Measurements from ENCODE around the gene LIX1. TPM values are rescaled to one million over a fixed set of nuclear protein-coding genes. Genes with fewer than 3 reads are reported as not detected.

The LIX1 gene
- total RNA-seq, 1 donor from 2014 or later, result not detected

- intact Hi-C loops (cut with micrococcal nuclease), result loop anchor here (5.0 kb wide), 1 partner anchor 391 kb away; no protein-coding TSS in a partner anchor
Measured at GRCh38 chr5:97143704-97144103, 1.3 kb upstream of the LIX1 start.

DNA sequence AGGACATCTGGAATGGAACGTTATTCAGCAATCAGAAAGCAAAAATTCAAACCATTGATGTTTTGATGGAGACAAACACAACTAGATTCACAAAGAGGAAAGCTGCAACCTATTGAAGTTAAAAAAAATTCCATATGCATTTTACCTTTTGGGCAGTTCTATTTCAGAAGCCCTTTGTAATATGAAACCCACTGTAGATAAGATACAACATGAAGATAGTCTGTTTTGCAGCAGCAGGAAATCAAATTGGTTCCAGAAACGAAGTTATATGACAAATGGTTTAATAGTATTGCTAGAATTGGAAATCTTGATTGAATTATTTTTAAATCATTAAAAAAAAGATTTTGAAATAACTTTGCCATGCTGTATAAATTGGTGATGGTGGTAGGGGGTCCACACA is 872 bp downstream of the LIX1 start:
- intact Hi-C loops (cut with micrococcal nuclease), result loop anchor here (5.0 kb wide), 1 partner anchor 389 kb away; no protein-coding TSS in a partner anchor

GRCh38 chr5:97141031-97141430 is 1.4 kb downstream of the LIX1 start:
- intact Hi-C loops (cut with micrococcal nuclease), result loop anchor here (5.0 kb wide), 1 partner anchor 389 kb away; no protein-coding TSS in a partner anchor

DNA sequence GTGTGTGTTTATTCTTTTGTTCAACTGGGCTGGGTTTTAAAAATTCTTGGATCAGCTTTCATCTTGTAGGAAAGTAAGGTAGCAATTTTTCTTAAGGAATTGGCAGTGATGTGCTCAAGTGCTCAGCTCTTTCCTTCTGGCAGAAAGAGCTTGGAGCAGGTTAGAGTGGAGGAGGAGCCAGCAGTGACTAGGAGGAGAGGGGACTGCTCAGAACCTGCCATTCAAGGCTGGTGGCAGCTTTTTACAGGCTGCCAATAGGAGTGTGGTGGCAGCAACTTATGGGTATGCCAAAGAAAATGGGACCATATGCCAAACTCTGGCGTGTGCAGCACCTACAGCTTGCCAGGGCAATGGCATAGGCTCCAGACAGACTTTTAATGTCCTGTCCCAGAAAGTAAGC is 2.2 kb downstream of the LIX1 start:
- intact Hi-C loops (cut with micrococcal nuclease), result loop anchor here (5.0 kb wide), 1 partner anchor 388 kb away; no protein-coding TSS in a partner anchor

DNA sequence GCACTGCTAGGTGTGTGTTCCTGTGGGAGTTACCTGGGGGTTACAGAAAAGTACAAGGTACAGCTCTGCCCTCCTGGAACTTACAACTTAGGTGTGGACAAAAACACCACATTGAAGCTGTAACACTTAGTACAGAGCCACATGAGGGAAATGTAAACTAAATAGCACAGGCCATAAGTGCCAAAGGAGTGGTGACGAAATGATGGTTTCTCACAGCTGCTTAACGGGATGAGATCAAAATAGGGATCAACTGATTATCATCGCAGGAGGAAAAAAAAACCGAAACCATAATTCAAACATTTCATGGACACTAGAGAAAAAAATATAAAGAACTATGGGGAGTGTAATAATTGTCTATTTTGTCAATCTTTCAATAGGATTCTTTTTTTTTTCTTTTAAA is 5.9 kb downstream of the LIX1 start:
- intact Hi-C loops (cut with micrococcal nuclease), result loop anchor here (5.0 kb wide), 1 partner anchor 39 kb away; no protein-coding TSS in a partner anchor

- intact Hi-C loops (cut with micrococcal nuclease), result loop anchor here (5.0 kb wide), 1 partner anchor 39 kb away; no protein-coding TSS in a partner anchor
Measured at GRCh38 chr5:97135868-97136267, 6.5 kb downstream of the LIX1 start.

DNA sequence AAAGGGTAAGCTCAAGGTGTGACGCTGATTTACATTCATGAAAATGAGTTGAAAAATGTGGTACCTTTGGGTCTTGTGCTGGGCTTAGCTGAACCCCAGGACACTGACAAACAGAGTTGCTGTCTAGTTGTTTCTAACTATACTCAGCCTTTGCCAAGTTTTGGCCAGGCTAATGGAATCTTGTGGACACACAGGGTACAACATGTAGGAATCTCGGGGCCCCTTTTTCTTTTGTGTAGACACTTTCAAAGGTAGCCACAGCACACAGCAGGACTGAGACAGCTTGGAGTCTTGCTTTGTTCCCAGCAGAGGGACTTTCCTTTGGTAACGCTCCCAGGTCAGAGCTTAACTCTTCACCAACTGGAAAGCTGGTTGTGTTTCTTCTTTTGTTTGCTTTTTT is 7.8 kb downstream of the LIX1 start:
- intact Hi-C loops (cut with micrococcal nuclease), result loop anchor here (5.0 kb wide), 1 partner anchor 37 kb away; no protein-coding TSS in a partner anchor

DNA sequence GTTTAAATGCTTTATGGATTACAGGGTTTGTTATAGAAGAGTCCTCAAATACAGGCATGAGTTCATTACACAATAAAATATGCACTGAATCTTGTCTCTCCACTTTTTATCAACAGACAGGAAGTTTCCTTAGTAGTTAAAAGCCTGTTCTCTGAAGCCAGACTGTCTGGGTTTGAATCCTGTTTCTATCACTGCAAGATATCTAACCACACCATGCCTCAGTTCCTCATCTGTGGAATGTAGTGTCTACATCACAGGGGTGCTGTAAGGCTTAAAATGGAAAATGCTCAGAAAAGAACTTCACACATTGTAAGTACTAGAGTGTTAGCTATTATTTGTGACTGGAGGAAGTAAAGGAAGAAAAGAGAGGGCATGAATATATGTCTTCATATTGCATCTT is 9.3 kb downstream of the LIX1 start:
- intact Hi-C loops (cut with micrococcal nuclease), result no loop called here

- intact Hi-C loops (cut with micrococcal nuclease), result no loop called here
Measured at GRCh38 chr5:97131921-97132320, 10.5 kb downstream of the LIX1 start.

GRCh38 chr5:97131139-97131710 is 11.2 kb downstream of the LIX1 start:
- intact Hi-C loops (cut with micrococcal nuclease), result no loop called here

GRCh38 chr5:97127727-97128126 is 14.7 kb downstream of the LIX1 start:
- intact Hi-C loops (cut with micrococcal nuclease), result no loop called here

DNA sequence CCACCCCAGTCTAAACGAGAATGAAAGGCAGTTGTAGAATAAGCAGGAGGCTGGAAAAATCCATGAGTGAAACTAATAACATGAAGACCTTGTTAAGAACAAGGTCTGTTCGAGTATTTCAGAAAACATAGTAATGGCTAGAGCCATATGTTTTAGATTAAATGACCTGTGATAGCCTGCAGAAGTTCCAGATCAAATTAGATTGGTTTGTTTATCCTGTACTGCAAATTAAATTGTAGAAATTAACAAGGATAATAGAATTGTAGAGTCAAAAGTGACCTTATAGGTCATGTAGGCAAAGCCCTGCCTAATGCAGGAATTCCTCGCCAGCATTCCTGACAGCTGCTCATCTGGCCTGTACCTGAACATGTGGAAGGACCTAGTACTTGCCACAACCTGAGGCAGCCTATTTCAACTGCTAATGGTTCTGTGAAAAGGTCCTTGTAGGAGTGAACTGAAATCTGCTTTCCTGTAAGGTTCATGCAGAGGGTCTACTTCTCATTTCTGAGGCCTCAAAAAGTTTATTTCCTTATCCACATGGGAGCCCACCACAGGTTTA is 17.2 kb downstream of the LIX1 start:
- intact Hi-C loops (cut with micrococcal nuclease), result no loop called here

DNA sequence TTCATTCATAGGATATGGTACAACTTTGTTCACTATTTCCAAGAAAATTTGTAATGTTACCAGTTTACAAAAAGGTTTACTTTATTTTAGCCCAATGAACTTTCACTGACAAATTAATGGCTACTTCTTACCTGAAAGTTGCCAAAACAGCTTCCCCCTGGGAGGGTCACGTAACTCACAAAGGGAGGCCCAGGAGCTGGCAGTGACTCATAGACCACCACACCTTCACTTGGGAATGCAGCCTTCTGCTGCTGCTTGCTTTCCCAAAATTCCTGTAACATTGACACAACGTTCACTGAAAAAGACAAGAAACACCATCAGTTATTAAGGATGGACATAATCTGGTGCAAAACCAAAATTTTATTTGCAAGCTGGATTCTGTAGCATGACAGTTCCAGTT is 18.1 kb downstream of the LIX1 start:
- intact Hi-C loops (cut with micrococcal nuclease), result no loop called here

GRCh38 chr5:97121848-97122247 is 20.6 kb downstream of the LIX1 start:
- intact Hi-C loops (cut with micrococcal nuclease), result no loop called here

DNA sequence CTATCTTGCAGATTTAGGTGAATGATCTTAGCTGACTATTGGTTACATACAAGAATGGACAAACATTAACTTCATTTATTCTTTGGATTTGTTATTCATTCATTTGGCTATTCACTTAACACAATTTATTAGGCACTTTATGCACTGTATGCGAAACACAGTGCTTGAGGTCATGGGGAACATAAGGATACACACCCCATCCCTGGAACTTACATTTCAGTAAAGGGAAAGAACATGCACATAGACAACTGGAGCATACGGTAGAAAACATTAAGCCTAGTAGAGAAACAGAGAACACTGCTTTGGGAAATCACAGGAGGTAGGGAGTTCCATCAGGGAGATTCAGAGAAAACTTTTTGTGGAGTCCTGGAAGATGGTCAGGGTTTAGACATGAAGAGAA is 22.2 kb downstream of the LIX1 start:
- intact Hi-C loops (cut with micrococcal nuclease), result no loop called here

- intact Hi-C loops (cut with micrococcal nuclease), result no loop called here
Measured at GRCh38 chr5:97119007-97119390, 23.4 kb downstream of the LIX1 start.

DNA sequence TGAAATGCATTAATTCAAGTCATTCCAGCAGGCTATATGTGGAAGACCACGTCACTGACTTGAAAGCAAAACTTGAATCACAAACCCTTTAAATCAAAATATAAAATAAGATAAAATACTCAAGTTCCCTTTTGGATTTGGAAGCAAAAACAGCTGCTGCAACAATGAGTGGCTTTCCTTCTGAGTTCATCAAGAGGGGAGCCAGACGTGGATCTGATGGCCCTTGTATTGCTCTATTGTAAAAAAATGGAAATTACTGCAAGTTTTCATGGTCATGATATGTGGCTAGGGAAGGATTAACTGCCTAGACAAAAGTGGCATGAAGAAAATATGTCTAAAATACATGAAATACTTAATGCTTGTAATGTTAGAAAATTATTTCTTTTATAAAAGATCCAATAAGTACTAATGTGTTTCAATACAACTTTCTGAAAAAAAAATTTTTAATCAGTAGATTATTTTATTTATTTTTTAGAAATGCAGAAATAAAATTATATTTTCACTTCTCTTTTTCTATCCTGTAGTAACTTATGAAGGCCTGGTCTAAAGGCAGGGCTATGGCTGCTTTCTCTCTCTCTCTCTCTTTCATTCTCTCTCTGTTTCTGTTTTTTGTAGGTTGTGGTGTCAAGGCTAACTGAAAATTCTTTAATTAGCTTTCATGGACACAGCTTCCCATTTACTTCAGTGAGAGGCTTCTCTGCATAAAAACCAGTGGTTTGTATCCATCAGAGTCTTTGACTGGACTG is 24.0 kb downstream of the LIX1 start:
- intact Hi-C loops (cut with micrococcal nuclease), result no loop called here

- intact Hi-C loops (cut with micrococcal nuclease), result no loop called here
Measured at GRCh38 chr5:97115932-97116331, 26.5 kb downstream of the LIX1 start.

DNA sequence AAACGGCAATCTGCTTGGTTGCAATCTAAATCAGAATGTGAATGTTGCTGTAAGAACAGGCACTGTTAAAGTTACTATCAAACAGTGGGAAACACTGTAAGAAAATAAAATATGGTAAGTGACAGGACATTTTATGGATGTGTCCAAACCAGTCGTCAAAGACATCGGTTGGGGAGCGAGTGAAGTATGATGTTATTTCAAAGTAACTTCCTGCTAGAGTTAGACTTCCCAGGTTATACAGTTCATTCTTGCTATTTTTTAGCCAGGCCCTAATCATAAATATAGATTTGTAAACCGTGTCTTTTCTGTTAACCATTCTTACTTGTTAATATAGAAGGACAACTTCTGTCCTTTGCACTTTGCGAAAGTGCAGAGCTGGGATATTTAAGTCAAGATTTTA is 30.2 kb downstream of the LIX1 start:
- intact Hi-C loops (cut with micrococcal nuclease), result no loop called here

DNA sequence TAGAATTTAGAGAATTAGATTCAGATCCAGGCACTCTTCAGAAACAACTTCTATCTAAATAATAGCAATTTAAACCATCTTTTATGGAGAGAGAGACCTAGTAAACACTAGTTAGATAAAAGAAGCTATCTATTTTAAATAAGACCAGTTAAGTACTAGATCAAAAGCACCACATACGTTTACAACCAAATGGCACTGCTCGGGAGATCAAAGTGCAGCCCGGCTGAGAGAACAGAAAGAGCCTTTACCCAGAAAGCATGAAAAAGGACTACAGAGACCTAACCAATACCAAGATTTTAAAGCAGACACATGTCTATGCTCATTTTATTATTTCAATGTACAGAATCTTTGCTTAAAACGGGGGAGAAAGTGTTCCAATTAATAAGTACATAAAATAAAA is 30.8 kb downstream of the LIX1 start:
- intact Hi-C loops (cut with micrococcal nuclease), result no loop called here

DNA sequence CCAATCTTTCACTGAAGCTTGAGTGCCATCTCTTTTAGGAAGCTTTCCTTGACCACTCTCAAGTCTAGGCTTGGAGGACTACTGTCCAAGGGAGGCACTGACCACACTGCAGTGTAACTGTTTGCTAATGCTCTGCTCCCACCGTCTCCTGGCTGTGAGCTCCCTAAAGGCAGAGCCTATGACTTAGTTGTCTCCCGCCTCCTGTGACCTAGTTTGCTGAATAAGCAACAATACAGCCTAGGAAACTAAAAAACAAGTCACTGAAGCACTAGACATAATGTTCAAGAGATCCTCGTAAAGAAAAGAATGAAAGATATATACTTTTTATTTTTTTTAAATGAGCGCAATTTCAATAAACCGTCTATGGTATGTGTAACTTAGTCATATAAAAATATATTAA is 31.4 kb downstream of the LIX1 start:
- intact Hi-C loops (cut with micrococcal nuclease), result no loop called here

- intact Hi-C loops (cut with micrococcal nuclease), result no loop called here
Measured at GRCh38 chr5:97107318-97107717, 35.1 kb downstream of the LIX1 start.

DNA sequence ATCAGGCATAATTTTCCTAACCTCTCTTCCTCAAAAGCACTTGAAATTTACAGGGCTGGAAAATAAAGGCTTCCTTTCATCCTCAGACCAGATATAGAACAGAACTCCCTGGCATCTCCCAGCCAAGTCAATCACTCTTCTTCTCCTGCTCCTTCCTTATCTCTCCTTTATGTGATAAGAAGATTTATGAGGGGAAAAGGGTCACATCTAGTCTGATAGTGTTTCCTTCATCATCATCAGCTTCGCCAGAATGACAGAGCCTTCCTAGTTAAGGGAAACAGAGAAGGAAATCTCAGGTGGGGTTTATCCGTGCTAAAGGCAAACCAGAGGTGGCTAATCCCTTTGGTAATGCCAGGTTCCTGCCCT is 36.2 kb downstream of the LIX1 start:
- intact Hi-C loops (cut with micrococcal nuclease), result no loop called here
